ENCODE results near the gene TJP3.
"Not testable (repeated sequence)": the region's sequence is repeated elsewhere in the genome, so short reads cannot be mapped to it uniquely, and the experiment has no call there.

The TJP3 gene

DNA sequence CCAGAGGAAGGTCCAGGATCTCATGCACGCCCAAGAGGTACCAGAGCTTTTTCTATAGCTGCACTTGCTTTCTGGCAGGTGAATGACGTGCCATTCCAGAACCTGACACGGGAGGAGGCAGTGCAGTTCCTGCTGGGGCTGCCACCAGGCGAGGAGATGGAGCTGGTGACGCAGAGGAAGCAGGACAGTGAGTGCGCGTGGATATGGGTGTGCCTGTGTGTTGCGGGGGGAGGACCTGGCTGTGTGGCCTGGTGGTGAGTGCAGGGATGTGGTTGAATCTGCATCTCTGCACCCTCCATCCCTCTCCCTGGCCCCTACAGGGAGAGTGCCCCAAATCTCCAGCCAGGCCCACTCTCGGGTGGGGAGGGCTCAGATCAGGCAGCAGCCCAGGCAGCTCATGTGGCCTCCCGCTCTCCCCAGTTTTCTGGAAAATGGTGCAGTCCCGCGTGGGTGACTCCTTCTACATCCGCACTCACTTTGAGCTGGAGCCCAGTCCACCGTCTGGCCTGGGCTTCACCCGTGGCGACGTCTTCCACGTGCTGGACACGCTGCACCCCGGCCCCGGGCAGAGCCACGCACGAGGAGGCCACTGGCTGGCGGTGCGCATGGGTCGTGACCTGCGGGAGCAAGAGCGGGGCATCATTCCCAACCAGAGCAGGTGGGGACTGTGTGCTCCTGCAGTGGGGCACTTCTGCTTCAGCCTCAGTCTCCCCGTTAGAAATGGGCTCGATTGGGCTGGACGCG lies 30.5 kb downstream of the TJP3 start:
- DNase-seq (ENCODE audit: low read depth in 2 of 2): no peak

DNA sequence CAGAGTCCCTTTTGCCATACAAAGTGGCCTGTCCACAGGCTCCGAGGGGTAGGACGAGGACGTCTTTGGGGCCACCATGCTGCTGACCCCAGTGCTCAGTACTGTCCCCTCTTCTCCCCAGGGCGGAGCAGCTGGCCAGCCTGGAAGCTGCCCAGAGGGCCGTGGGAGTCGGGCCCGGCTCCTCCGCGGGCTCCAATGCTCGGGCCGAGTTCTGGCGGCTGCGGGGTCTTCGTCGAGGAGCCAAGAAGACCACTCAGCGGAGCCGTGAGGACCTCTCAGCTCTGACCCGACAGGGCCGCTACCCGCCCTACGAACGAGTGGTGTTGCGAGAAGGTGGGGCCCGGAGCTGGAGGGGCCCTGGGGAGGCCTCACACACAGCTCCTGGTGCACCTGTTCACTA lies 32.2 kb downstream of the TJP3 start:
- DNase-seq (ENCODE audit: low read depth in 2 of 2): no peak

DNA sequence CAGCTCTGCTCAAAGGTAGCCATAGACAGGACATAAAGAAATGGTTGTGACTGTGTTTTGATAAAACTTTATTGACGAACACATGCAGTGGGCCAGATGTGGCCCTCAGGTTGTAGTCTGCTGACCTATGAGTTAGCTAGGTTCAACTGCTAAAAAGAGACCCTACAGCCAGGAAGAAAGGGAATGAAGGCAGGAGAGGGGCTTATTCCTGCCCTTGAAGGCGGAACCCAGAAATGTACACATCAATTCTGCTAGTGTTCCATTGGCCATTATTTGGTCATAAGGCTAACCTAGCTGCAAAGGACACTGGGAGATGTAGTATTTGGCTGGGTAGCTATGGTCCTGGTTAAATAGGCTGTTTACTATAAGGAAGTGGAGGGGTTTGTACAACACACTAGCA lies 35.3 kb downstream of the TJP3 start:
- no peak for DNase-seq (ENCODE audit: low read depth in 2 of 2)

GRCh38 chr19:3745363-3746045 lies 37.3 kb downstream of the TJP3 start:
- DNase-seq (ENCODE audit: low read depth in 2 of 2): no peak

DNA sequence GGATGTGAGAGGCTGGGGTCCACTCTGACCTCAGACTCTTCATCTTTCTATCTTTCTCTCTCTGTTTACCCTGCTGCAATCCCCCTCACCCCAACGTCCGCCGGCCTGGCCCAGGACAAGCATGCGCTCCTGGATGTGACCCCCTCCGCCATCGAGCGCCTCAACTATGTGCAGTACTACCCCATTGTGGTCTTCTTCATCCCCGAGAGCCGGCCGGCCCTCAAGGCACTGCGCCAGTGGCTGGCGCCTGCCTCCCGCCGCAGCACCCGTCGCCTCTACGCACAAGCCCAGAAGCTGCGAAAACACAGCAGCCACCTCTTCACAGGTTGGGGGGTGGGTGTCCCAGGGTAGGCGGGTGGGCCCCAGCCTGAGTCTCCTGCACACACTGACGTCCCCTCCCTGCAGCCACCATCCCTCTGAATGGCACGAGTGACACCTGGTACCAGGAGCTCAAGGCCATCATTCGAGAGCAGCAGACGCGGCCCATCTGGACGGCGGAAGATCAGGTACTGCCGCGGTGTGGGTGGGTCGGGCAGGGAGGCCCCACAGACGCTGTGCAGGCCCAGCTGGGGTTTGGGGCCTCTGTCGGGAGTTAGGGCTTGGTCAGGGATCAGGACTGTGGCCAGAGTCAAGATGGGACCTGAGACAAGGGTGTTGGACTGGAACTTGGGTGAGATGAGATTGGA lies 38.3 kb downstream of the TJP3 start:
- DNase-seq (ENCODE audit: low read depth in 2 of 2): no peak

- DNase-seq (ENCODE audit: low read depth in 2 of 2): no peak
Measured at GRCh38 chr19:3748965-3749364, 40.8 kb downstream of the TJP3 start.

GRCh38 chr19:3750211-3750610 lies 42.0 kb downstream of the TJP3 start:
- no peak for DNase-seq (ENCODE audit: low read depth in 2 of 2)

DNA sequence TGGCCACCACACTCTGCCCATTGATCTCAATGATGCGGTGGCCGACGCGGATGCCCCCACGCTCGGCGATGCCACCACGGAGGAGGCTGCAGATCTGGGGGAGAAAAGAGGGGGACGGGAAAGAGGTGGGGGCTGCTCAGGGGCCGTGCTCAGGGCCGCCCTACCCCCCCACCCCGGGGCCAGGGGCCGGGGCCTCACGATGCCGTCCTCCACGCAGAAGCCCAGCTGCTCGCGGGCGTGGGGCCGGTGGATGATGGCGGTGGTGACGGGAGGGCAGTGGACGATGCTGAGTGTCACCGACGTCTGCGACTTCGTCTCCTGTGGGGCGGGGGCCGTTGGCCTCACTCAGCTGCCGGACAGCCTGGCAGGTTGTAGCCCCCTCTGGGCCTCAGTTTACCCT lies 43.1 kb downstream of the TJP3 start:
- DNase-seq (ENCODE audit: low read depth in 2 of 2): no peak

GRCh38 chr19:3752492-3752891 lies 44.3 kb downstream of the TJP3 start:
- DNase-seq (ENCODE audit: low read depth in 2 of 2): no peak

DNA sequence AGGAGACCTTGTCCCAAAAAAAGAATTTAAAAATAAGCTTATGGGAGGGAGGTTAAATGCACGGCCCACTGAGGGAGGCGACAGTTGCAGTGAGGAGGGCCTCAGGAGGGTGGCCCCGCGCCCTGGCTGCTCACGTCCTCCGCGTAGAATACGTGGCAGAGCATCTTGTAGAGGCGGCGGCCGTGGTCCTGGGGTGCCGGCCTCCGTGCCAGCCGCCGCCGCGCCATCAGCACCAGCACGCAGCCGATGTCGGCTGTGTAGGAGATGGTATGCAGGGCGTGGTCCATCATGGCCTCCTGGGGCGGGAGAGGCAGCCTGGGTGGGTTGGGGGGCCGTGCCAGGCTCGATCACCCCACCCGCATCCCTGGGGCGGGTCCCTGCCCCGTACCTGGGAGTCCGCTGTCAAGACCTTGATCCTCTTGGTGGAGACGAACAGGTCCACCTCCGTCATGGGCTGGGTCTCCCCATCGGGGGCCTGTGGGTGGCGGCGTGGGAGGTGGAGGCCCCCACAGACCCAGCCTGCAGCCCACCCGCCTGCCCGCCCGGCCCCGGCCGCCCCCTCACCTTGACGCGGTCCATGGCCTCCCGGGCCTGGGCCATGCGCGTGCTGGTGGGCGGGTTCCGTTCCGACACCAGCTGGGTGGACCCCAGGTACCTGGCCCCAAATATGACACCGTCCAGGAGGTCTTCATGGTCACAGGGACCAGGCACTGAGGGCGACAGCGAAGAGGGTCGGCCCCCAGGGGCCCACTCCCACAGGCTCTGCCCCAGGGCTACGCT lies 45.6 kb downstream of the TJP3 start:
- no peak for DNase-seq (ENCODE audit: low read depth in 2 of 2)

GRCh38 chr19:3757705-3758104 lies 49.5 kb downstream of the TJP3 start:
- not testable (repeated sequence) for DNase-seq (ENCODE audit: low read depth in 2 of 2)

DNA sequence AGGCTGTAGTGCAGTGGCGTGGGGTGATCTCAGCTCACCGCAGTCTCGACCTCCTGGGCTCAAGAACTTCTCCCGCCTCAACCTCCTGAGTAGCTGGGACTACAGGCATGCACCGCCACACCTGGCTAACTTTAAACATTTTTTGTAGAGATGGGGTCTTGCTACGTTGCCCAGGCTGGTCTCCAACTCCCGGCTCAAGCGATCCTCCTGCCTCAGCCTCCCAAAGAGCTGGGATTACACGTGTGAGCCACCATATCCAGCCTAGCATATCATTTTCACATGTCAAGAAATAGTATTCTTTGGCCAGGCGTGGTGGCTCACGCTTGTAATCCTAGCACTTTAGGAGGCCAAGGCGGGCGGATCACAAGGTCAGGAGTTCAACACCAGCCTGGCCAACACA lies 50.1 kb downstream of the TJP3 start:
- not testable (repeated sequence) for DNase-seq (ENCODE audit: low read depth in 2 of 2)

GRCh38 chr19:3759482-3760254 lies 51.5 kb downstream of the TJP3 start:
- DNase-seq (ENCODE audit: low read depth in 2 of 2): no peak

DNA sequence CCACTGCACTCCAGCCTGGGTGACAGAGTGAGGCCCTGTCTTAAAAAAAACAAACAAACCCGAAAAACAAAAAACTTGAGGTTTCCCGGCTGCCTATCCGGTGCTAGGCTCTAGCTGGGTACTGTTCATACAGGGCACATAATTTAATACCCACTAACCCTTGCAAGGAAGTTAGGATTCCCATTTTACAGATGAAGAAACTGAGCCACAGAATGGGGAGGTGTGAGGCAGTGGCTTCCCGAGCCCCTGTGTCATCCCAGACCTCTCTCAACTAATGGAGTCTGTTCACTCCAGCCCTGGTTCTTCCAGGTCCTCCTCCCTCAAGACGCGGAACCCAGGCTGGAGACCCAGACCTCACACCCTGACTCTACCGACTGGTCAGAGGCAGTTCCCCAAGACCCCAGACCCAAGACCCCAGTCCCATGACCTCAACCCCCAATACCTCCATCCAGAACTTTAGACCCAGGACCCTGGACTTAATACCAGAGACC lies 52.7 kb downstream of the TJP3 start:
- no peak for DNase-seq (ENCODE audit: low read depth in 2 of 2)

DNA sequence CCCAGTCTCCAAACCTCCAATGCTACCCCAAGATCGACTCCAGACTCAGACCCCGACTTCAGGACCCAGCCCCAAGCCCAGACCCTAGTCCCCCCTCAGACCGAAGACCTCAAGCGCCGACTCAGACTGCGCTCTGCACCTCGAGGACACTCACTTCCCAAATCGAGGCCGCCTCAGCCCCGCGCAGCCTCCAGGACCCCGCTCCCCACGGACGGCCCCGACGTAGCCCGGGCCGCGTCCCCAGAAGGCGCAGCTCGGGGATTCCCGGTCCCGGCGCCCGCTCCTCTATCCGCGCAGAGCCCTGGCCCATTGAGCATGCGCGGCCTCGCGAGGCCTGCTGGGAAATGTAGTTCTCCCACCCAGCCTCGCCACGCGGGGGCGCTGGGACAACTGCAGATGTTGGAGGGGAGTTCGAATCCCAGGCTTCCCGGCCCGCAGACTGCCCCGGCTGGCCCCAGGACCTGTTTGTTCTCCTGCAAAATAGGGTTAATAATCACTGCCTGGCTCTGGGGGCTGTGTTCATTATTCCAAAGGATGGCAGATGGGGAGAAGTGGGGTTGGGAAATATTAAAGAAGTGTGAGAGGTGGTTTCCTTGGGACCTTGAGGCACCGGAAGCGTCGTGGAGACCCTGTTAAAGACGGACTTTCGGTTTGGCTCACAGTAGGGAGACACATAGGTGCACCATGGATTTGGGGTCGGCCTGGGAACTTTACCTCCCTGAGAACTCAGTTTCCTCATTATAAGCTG lies 53.4 kb downstream of the TJP3 start, which contains the start of gene APBA3:
Gene APBA3, minus strand, starts transcription at position 311 of the 748 bp plus-strand sequence. CDS start 1,428 bp downstream, outside the sequence.
- DNase-seq (ENCODE audit: low read depth in 2 of 2): peak; percentile 91

DNA sequence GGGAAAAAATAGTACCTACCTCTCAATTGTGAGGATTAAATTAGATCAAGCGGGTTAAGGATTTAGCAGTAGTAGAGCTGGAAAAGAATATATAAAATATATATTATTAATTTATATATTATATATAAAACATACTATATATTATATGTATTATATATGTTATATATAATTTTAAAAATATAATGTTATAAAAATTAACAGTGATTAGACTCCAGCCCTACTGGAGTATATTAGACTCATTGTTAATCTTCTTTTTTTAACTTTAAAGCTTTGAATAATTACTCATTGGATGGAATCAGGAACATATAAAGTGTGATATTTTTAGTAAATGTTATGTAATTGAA lies 53.9 kb downstream of the TJP3 start:
- no peak for DNase-seq (ENCODE audit: low read depth in 2 of 2)

GRCh38 chr19:3762501-3763459 lies 54.6 kb downstream of the TJP3 start, which contains the start of gene MRPL54:
MRPL54 (plus strand) TSS chr19:3762682; CDS start chr19:3762701, 19 bp downstream.
- DNase-seq (ENCODE audit: low read depth in 2 of 2): peak; percentile 99

GRCh38 chr19:3765121-3765520 lies 56.9 kb downstream of the TJP3 start:
- DNase-seq (ENCODE audit: low read depth in 2 of 2): no peak

DNA sequence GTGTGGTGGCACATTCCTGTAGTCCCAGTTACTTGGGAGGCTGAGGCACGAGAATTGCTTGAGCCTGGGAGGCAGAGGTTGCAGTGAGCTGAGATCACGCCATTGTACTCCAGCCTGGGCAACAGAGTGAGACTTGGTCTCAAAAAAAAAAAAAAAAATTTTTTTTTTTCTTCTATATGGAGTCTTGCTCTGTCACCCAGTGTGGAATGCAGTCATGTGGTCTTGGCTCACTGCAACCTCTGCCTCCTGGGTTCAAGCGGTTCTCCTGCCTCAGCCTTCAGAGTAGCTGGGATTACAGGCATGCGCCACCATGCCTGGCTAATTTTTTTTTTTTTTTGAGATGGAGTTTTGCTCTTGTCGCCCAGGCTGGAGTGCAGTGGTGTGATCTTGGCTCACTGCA lies 57.6 kb downstream of the TJP3 start:
- DNase-seq (ENCODE audit: low read depth in 2 of 2): not testable (repeated sequence)
